HepG2 (cell line): ENCODE measurements around the gene TMEM132D. TPM values are rescaled to one million over a fixed set of nuclear protein-coding genes. Genes with fewer than 3 reads are reported as not detected.

ENCODE experiments used
- ATAC-seq: fragments of 200-7000 bp; cut with Tn5 transposase; 3 replicates; pipeline ENCODE4 v1.9.1; 2020; ENCODE audit warnings: mild to moderate bottlenecking, moderate library complexity
- BruUV-seq: library from RNA; stranded (reverse); fragments of 400-500 nt; replicated peaks from 2 replicates; lab custom pipeline; 2021; lab: Mats Ljungman, UMichigan
- CTCF ChIA-PET: fragments of 300-600 bp; formaldehyde crosslinking; extraction: SDS; loops from one replicate; lab custom pipeline; 2021; ENCODE audit warnings: low total read pairs, inconsistent platforms, low intra/inter-chr PET ratio; lab: Yijun Ruan, JAX
- POLR2A ChIA-PET: fragments of 350-600 bp; sonication (Branson Sonifier 250); formaldehyde crosslinking; loops from one replicate; lab custom pipeline; 2020; ENCODE audit warnings: antibody characterized with exemption, inconsistent platforms; lab: Yijun Ruan, JAX
- DNase-seq: peaks from one replicate; pipeline ENCODE4 v3.0.0-alpha.2; 2015; ENCODE audit warnings: low spot score
- FAIRE-seq: peaks from 3 replicates; lab custom pipeline; 2011; peaks lifted over from hg19 to GRCh38; lab: Jason Lieb, UNC
- H2AFZ ChIP-seq: one replicate; pipeline ENCODE4 v1.6.1; 2011; ENCODE audit warnings: low read length, inconsistent platforms
- H3K27ac ChIP-seq: fragments of 300-600 bp; 3 replicates; pipeline ENCODE4 v1.8.0; 2011; ENCODE audit warnings: mixed run types, mild to moderate bottlenecking, mixed read lengths, low read length, inconsistent platforms; ENCODE audit not compliant: insufficient read depth; ENCODE audit errors: extremely low read length
- H3K27me3 ChIP-seq, 2 experiments: fragments of 200-600 bp in 1 of 2; 2 replicates in 1 of 2; 3 replicates in 1 of 2; pipeline versions ENCODE4 v1.6.0 to v1.8.0; 2011; ENCODE audit warnings: low read length in 2 of 2, mild to moderate bottlenecking in 2 of 2, moderate library complexity in 2 of 2, inconsistent platforms in 1 of 2; ENCODE audit not compliant: insufficient read depth in 2 of 2, control insufficient read depth in 1 of 2
- H3K36me3 ChIP-seq, 2 experiments: fragments of 200-600 bp in 1 of 2; replicated peaks in 1 of 2; 2 replicates in 1 of 2; 3 replicates in 1 of 2; pipeline versions ENCODE4 v1.5.1 to v1.8.0; 2011; ENCODE audit warnings: low read length in 2 of 2, inconsistent platforms in 1 of 2; ENCODE audit not compliant: insufficient read depth in 2 of 2, control insufficient read depth in 1 of 2
- H3K4me1 ChIP-seq: 2 replicates; pipeline ENCODE4 v1.5.1; 2012; ENCODE audit warnings: low read length, inconsistent platforms; ENCODE audit not compliant: insufficient read depth
- H3K4me2 ChIP-seq: 2 replicates; pipeline ENCODE4 v1.6.0; 2011; ENCODE audit warnings: low read depth, low read length, inconsistent platforms
- H3K4me3 ChIP-seq, 3 experiments: fragments of 200-600 bp in 1 of 3; sonication (generic), shearing (Covaris generic) in 1 of 3; replicated peaks in 1 of 3; 2 replicates each; pipeline ENCODE4 v1.5.1; 2011 to 2016; ENCODE audit warnings: low read length in 3 of 3, inconsistent platforms in 2 of 3, low read depth in 2 of 3, mild to moderate bottlenecking in 2 of 3, control low read depth in 1 of 3, mixed read lengths in 1 of 3; ENCODE audit not compliant: insufficient read depth in 1 of 3
- H3K79me2 ChIP-seq: one replicate; pipeline ENCODE4 v1.6.1; 2011; ENCODE audit warnings: low read length, inconsistent platforms; ENCODE audit not compliant: insufficient read depth
- H3K9ac ChIP-seq: 2 replicates; pipeline ENCODE4 v1.6.0; 2011; ENCODE audit warnings: mild to moderate bottlenecking, low read depth, low read length, inconsistent platforms; ENCODE audit not compliant: insufficient read depth
- H3K9me3 ChIP-seq: 2 replicates; pipeline ENCODE4 v1.5.1; 2012; ENCODE audit warnings: mild to moderate bottlenecking, low read length
- H4K20me1 ChIP-seq: 2 replicates; pipeline ENCODE4 v1.6.0; 2011; ENCODE audit warnings: inconsistent platforms, mild to moderate bottlenecking, low read length, moderate library complexity; ENCODE audit not compliant: insufficient read depth
- CBFB ChIP-seq: sonication (generic); formaldehyde crosslinking; IDR thresholded peaks from 2 replicates; pipeline ENCODE4 v1.4.0; 2020; ENCODE audit warnings: missing genetic modification reagents
- GFI1 ChIP-seq: sonication (generic); formaldehyde crosslinking; IDR thresholded peaks from 2 replicates; pipeline ENCODE4 v1.5.0; 2020; ENCODE audit warnings: missing genetic modification reagents, mild to moderate bottlenecking, borderline replicate concordance
- POGZ ChIP-seq: sonication (generic); formaldehyde crosslinking; IDR thresholded peaks from 2 replicates; pipeline ENCODE4 v1.4.0; 2020; ENCODE audit warnings: mild to moderate bottlenecking, missing genetic modification reagents
- SIX4 ChIP-seq: sonication (generic); formaldehyde crosslinking; IDR thresholded peaks from 2 replicates; pipeline ENCODE4 v1.4.0; 2020; ENCODE audit warnings: missing genetic modification reagents
- TBP ChIP-seq: sonication (generic); formaldehyde crosslinking; IDR thresholded peaks from 2 replicates; pipeline ENCODE4 v1.5.0; 2020; ENCODE audit warnings: missing genetic modification reagents
- ZNF10 ChIP-seq: sonication (generic); formaldehyde crosslinking; IDR thresholded peaks from 2 replicates; pipeline ENCODE4 v1.4.0; 2020; ENCODE audit warnings: mild to moderate bottlenecking, low read depth, missing genetic modification reagents, borderline replicate concordance
- ZNF335 ChIP-seq: sonication (generic); formaldehyde crosslinking; IDR thresholded peaks from 2 replicates; pipeline ENCODE4 v1.4.0; 2020; ENCODE audit warnings: missing genetic modification reagents
- ZNF546 ChIP-seq: sonication (generic); formaldehyde crosslinking; conservative IDR thresholded peaks from 2 replicates; pipeline ENCODE4 v1.8.1; 2023; ENCODE audit warnings: mild to moderate bottlenecking, missing genetic modification reagents
- ZNF607 ChIP-seq: sonication (generic); formaldehyde crosslinking; IDR thresholded peaks from 2 replicates; pipeline ENCODE4 v1.5.1; 2020; ENCODE audit warnings: missing genetic modification reagents, mild to moderate bottlenecking, borderline replicate concordance
- ZNF619 ChIP-seq: sonication (generic); formaldehyde crosslinking; IDR thresholded peaks from 2 replicates; pipeline ENCODE4 v1.4.0; 2020; ENCODE audit warnings: mild to moderate bottlenecking, missing genetic modification reagents
- ZNF781 ChIP-seq: sonication (generic); formaldehyde crosslinking; IDR thresholded peaks from 2 replicates; pipeline ENCODE4 v1.5.1; 2020; ENCODE audit warnings: borderline replicate concordance, mild to moderate bottlenecking, missing genetic modification reagents; ENCODE audit errors: not compliant biosample characterization
- WGBS: methylation state at CpG from one replicate; pipeline ENCODE4 v1.1.6; 2017; ENCODE audit warnings: low lambda C conversion rate; 5-methylcytosine and 5-hydroxymethylcytosine counted together
- in situ Hi-C: cut with HindIII; loops from 2 replicates; pipeline ENCODE4 v1.10.0; 2017; ENCODE audit warnings: low pct_unique_long_range_greater_than_20kb; ENCODE audit not compliant: extremely low pct_ligation_motif_present
- intact Hi-C: fragments of 100-400 bp; cut with micrococcal nuclease; formaldehyde crosslinking; loops from one replicate; pipeline ENCODE4 v1.10.0; 2022; ENCODE audit not compliant: unreplicated experiment
- polyA plus RNA-seq, 8 experiments: library from polyadenylated mRNA; depleted of rRNA in 3 of 8; stranded (reverse) in 7 of 8; unstranded in 1 of 8; fragments of >200 nt; fragmentation: Illumina TruSeq in 4 of 8; extraction: Trizol in 4 of 8; gene quantifications; 2 replicates each; pipeline versions ENCODE4 v1.2.1 to v1.2.3, GENCODE V29; 2011 to 2016; ENCODE audit warnings: low read depth in 4 of 8, missing spikeins in 1 of 8, mixed read lengths in 1 of 8; ENCODE audit not compliant: insufficient read depth in 1 of 8
- total RNA-seq, 5 experiments: library from RNA; depleted of rRNA; stranded (reverse); fragments of >200 nt; fragmentation: Illumina TruSeq; extraction: Trizol; gene quantifications; 2 replicates each; pipeline ENCODE4 v1.2.3, GENCODE V29; 2016; ENCODE audit warnings: low read depth in 1 of 5
- TF ChIP-seq, protein P1 (sequence below): sonication (generic); formaldehyde crosslinking; IDR thresholded peaks from 2 replicates; pipeline ENCODE4 v1.4.0; 2020; ENCODE audit warnings: mild to moderate bottlenecking, missing genetic modification reagents
- TF ChIP-seq, protein P2 (sequence below): sonication (generic); formaldehyde crosslinking; IDR thresholded peaks from 2 replicates; pipeline ENCODE4 v1.5.0; 2020; ENCODE audit warnings: mild to moderate bottlenecking, missing genetic modification reagents
- TF ChIP-seq, protein P3 (sequence below): sonication (generic); formaldehyde crosslinking; IDR thresholded peaks from 2 replicates; pipeline ENCODE4 v1.4.0; 2020; ENCODE audit warnings: missing genetic modification reagents; ENCODE audit errors: not compliant biosample characterization
- TF ChIP-seq, protein P4 (sequence below): sonication (generic); formaldehyde crosslinking; IDR thresholded peaks from 2 replicates; pipeline ENCODE4 v1.8.0; 2023; ENCODE audit warnings: mild to moderate bottlenecking, missing genetic modification reagents

TMEM132D gene
- total and polyA plus RNA-seq, 2 of the 13 experiments (the other 11 are each of a cell fraction or from before 2014, with no cell fraction given): not detected

DNA sequence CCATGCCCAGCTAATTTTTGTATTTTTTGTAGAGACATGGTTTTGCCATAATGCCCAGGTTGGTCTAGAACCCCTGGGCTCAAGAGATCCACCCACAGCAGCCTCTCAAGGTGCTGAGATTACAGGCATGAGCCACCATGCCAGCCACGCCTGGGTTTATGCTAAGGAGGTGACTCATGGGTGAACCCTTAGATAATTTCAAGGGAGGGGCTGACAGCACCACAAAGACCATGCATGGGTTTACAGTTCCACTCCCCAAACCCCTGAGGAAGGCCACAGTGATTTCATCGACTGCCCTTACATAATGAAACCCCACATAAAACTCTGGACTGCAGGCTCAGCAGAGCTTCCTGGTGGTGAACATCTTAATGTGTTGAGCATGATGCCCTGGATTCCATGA is 33.7 kb downstream of the TMEM132D start:
- intact Hi-C loops: no loop called here
- Histone ChIP-seq H3K4me2 (no peak overlapping the region), H4K20me1 (no peaks in the 10 kb centered on the region), H2AFZ (no peak overlapping the region), H3K36me3 (no peaks in the 10 kb centered on the region), H3K4me3 (no peak overlapping the region), H3K27ac (no peak overlapping the region), H3K9me3 (peaks cover 9% of the 10 kb centered on the region), H3K4me1 (no peaks in the 10 kb centered on the region), H3K79me2 (no peaks in the 10 kb centered on the region), H3K9ac (no peak overlapping the region), H3K27me3 (peaks cover 0 to 3% of the 10 kb centered on the region in 2 experiments; a peak in 1 of 5 replicates)
- TF ChIP-seq CBFB (CRISPR knock-in tag): no peak
- no peak for TF ChIP-seq ZNF781
- TF ChIP-seq, protein P1, sequence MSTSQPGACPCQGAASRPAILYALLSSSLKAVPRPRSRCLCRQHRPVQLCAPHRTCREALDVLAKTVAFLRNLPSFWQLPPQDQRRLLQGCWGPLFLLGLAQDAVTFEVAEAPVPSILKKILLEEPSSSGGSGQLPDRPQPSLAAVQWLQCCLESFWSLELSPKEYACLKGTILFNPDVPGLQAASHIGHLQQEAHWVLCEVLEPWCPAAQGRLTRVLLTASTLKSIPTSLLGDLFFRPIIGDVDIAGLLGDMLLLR (CRISPR knock-in tag): no peak
- TF ChIP-seq, protein P2, sequence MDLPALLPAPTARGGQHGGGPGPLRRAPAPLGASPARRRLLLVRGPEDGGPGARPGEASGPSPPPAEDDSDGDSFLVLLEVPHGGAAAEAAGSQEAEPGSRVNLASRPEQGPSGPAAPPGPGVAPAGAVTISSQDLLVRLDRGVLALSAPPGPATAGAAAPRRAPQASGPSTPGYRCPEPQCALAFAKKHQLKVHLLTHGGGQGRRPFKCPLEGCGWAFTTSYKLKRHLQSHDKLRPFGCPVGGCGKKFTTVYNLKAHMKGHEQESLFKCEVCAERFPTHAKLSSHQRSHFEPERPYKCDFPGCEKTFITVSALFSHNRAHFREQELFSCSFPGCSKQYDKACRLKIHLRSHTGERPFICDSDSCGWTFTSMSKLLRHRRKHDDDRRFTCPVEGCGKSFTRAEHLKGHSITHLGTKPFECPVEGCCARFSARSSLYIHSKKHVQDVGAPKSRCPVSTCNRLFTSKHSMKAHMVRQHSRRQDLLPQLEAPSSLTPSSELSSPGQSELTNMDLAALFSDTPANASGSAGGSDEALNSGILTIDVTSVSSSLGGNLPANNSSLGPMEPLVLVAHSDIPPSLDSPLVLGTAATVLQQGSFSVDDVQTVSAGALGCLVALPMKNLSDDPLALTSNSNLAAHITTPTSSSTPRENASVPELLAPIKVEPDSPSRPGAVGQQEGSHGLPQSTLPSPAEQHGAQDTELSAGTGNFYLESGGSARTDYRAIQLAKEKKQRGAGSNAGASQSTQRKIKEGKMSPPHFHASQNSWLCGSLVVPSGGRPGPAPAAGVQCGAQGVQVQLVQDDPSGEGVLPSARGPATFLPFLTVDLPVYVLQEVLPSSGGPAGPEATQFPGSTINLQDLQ (CRISPR knock-in tag): no peak
- DNase-seq: no peak
- no CpG with 5 or more reads among the region's 2 CpGs for WGBS
- no peak for FAIRE-seq
- CTCF ChIA-PET: no interaction called here
- BruUV-seq: no TSS peak
- POLR2A ChIA-PET: no interaction called here
- no peak for ATAC-seq
- in situ Hi-C loops: no loop called here

DNA sequence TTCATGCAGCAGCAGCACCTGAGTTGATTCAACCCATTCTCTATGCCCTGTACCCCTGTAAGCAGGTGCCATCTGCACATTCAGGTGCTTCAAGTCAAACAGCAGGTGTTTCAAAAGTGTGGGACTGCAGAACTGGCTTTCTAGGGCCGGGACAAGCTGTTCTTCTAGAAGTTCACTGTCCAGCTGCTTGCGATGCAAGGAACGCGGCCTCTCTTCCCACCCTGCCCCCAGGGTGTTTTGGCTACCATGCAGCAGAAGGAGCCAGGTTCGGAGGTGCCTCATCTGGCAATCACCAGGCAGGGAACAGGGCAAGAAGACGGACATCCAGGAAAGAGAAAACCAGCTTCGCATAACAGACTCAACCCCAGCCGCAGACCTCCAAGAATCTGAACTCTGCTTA is 35.2 kb downstream of the TMEM132D start:
- intact Hi-C loops (no loop called here), in situ Hi-C loops (no loop called here)
- peaks cover 0 to 2% of the 10 kb centered on the region in 2 experiments; a peak in 1 of 5 replicates for H3K27me3 ChIP-seq
- no peak overlapping the region for H3K4me2 ChIP-seq
- WGBS: 21% methylated on average over 5 of the region's 8 CpGs
- H2AFZ ChIP-seq: no peak overlapping the region
- BruUV-seq: no TSS peak
- peaks cover 25% of the 10 kb centered on the region for H3K9me3 ChIP-seq
- H4K20me1 ChIP-seq: no peaks in the 10 kb centered on the region
- DNase-seq (no peak), FAIRE-seq (no peak), ATAC-seq (no peak)
- H3K4me1 ChIP-seq: no peaks in the 10 kb centered on the region
- H3K79me2 ChIP-seq: no peaks in the 10 kb centered on the region
- no peak overlapping the region for H3K27ac ChIP-seq
- no peak overlapping the region for H3K4me3 ChIP-seq
- CTCF ChIA-PET: no interaction called here
- no peaks in the 10 kb centered on the region for H3K36me3 ChIP-seq
- POLR2A ChIA-PET: no interaction called here
- H3K9ac ChIP-seq: no peak overlapping the region
- TF ChIP-seq GFI1 (CRISPR knock-in tag) (no peak), SIX4 (CRISPR knock-in tag) (no peak), ZNF546 (CRISPR knock-in tag) (no peak), ZNF10 (CRISPR knock-in tag) (no peak), POGZ (no peak), ZNF607 (CRISPR knock-in tag) (no peak), ZNF619 (no peak), TBP (CRISPR knock-in tag) (no peak), ZNF335 (CRISPR knock-in tag) (no peak)
- TF ChIP-seq, protein P3, sequence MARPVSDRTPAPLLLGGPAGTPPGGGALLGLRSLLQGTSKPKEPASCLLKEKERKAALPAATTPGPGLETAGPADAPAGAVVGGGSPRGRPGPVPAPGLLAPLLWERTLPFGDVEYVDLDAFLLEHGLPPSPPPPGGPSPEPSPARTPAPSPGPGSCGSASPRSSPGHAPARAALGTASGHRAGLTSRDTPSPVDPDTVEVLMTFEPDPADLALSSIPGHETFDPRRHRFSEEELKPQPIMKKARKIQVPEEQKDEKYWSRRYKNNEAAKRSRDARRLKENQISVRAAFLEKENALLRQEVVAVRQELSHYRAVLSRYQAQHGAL (CRISPR knock-in tag): no peak
- TF ChIP-seq, protein P4, sequence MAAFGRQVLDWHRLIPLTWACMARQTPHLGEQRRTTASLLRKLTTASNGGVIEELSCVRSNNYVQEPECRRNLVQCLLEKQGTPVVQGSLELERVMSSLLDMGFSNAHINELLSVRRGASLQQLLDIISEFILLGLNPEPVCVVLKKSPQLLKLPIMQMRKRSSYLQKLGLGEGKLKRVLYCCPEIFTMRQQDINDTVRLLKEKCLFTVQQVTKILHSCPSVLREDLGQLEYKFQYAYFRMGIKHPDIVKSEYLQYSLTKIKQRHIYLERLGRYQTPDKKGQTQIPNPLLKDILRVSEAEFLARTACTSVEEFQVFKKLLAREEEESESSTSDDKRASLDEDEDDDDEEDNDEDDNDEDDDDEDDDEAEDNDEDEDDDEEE (CRISPR knock-in tag): no peak
